GM12801 (cell line): Measurements from ENCODE around the gene PMIS2.

Experiments
- TF ChIP-seq, protein P1 (sequence below): IDR thresholded peaks from one replicate; pipeline ENCODE4 v1.5.1; 2011; ENCODE audit warnings: control low read depth; ENCODE audit not compliant: insufficient read length; ENCODE audit errors: extremely low read depth

The PMIS2 gene

GRCh38 chr19:35557539-35558399 is 28.2 kb upstream of the PMIS2 start:
- TF ChIP-seq, protein P1, sequence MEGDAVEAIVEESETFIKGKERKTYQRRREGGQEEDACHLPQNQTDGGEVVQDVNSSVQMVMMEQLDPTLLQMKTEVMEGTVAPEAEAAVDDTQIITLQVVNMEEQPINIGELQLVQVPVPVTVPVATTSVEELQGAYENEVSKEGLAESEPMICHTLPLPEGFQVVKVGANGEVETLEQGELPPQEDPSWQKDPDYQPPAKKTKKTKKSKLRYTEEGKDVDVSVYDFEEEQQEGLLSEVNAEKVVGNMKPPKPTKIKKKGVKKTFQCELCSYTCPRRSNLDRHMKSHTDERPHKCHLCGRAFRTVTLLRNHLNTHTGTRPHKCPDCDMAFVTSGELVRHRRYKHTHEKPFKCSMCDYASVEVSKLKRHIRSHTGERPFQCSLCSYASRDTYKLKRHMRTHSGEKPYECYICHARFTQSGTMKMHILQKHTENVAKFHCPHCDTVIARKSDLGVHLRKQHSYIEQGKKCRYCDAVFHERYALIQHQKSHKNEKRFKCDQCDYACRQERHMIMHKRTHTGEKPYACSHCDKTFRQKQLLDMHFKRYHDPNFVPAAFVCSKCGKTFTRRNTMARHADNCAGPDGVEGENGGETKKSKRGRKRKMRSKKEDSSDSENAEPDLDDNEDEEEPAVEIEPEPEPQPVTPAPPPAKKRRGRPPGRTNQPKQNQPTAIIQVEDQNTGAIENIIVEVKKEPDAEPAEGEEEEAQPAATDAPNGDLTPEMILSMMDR, result no peak

DNA sequence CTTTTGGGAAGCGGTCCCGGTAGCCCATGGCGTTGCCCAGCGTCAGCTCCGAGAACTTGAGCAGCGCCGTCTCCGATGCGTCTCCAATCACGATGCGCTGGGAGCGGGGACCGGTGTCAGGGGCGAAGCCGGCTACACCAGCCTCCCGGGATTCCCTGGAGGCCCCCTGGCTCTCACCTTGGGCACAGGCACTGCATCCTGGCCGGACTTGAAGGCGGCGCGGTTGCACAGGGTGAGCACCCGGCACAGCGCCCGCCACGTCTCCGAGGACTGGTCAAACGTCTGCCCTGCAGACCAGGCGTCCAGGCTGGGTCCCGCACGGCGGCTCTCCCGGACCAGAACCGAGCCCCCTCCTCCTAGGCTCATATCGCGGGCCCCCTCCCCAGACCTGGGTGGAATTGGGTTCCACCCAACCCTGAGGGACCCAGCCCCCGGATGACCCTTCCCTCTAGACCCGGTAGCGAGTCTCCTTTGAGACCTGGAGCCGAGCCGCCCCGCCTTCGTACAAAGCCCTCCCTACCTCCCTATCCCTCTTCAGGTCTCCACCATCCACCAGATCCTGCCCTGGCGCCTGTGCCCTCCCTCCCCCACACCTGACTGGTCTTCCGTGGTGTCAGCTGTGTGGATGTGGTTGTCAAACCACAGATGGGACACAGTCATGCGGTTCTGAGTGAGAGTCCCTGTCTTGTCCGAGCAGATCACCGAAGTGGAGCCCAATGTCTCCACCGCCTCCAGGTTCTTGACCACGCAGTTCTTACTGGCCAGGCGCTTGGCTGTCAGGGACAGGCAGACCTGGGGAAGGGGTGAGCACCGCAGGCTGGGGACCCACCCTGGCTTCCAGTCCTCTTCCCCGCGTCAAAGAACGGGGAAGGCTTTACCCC is 27.3 kb upstream of the PMIS2 start:
- TF ChIP-seq, protein P1, result no peak

DNA sequence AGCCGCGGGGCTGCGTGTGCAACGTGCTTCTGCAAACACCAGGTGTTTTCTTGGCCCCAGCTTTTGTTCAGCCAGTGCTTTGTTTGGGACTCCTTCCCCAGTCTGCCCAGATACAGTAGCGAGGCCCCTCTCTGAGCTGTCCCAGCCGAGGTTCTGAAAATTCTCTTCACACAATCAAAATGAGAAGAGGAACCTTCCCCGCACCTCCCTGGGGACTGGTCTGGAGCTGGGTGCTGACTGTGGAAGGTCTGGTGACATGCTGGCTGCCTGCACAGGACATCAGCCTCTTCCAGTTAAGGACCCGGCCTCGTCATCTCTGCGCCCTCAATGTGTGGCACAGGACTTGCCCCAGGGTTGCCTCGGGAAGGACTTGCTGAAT is 26.7 kb upstream of the PMIS2 start:
- TF ChIP-seq, protein P1, result no peak

- TF ChIP-seq, protein P1, result no peak
Measured at GRCh38 chr19:35559781-35560180, 26.2 kb upstream of the PMIS2 start.

DNA sequence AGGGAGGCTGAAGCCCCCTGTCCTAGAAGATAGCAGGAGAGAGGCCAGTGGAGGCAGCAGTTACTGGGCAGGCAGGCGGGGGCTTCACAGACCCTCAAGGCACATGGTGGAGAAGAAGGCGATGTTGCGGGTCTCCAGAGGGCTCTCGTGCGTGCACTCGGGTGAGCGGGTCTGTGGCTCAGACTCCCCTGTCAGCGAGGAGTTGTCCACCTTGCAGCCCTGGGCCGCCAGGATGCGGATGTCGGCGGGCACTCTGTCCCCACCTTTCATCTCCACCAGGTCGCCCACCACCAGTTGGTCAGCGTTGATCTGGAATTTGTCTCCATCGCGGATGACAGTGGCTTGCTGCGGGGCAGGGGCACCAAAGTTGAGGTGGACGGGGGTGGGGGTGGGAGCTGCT is 25.7 kb upstream of the PMIS2 start:
- TF ChIP-seq, protein P1, result no peak

DNA sequence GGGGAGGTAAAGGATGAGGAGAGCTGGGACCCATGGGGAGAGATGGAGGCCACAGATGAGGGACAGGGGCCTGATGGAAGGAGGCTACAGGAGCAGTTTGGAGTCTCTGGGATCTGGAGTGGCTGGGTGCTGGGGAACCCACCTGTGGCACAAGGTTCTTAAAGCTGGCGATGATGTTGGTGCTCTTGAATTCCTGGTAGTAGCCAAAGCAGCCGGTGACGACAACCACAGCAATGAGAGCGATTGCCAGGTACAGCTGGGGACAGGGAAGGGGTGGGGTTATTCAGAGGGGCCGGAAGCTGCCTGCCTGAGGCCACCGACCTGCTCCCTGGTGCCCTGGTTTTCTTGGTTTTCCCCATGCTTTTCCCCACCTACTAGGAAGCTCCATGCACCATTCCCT is 25.3 kb upstream of the PMIS2 start:
- TF ChIP-seq, protein P1, result no peak

GRCh38 chr19:35561436-35561835 is 24.5 kb upstream of the PMIS2 start:
- TF ChIP-seq, protein P1, result no peak
